Measurements from ENCODE around the gene CTBS. TPM values are rescaled to one million over a fixed set of nuclear protein-coding genes. Genes with fewer than 3 reads are reported as not detected.

Gene CTBS
- total and polyA plus RNA-seq, 2 of the 8 experiments (the other 6 are each of a cell fraction or from before 2014, with no cell fraction given), result 3.3 to 4.1 TPM

DNA sequence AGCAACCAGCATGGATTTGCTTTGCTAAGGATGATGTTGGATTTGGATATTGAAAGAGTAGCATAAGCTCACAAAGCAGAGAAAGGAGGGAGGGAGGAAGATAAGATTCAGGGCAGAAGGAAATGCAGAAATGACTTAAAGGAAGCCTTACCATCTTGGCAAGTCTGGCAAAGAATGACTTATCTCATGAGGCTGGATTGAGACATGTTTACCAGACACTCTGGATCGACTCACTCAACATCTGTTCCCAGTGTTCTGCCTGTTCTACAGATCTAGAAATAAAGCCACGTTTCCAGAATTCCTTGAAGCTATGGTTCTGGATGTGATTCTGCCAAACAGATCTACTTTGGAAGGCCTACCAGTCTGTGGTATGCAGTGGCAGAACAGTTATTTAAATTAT is 38.8 kb upstream of the CTBS start (continued):
- TF ChIP-seq NRF1 (IDR thresholded peaks at IDR 0.05; ENCODE audit: low read depth, low read length) (no peak), BCL11A (IDR thresholded peaks at IDR 0.05; ENCODE audit: low read depth in 2 of 2, low read length in 2 of 2) (no peak), GABPA (IDR thresholded peaks at IDR 0.05; ENCODE audit: borderline replicate concordance, insufficient read depth, low read length) (no peak), RFX5 (IDR thresholded peaks at IDR 0.05; ENCODE audit: borderline replicate concordance, low read depth, low read length) (no peak)

Measured in H1 (cell line).